Endothelial cell of umbilical vein (primary cell): ENCODE results near the gene DENND4A. TPM values are rescaled to one million over a fixed set of nuclear protein-coding genes. Genes with fewer than 3 reads are reported as not detected.

Source experiments
- microRNA-seq: library from miRNA; unstranded; fragments of <30 nt; microRNA quantifications from one replicate; pipeline ENCODE4 v1.2.0, GENCODE V29; 2021; ENCODE audit warnings: borderline number of aligned reads, borderline replicate concordance
- polyA plus RNA-seq, 4 experiments: library from polyadenylated mRNA; depleted of rRNA in 3 of 4; stranded (reverse) in 3 of 4; unstranded in 1 of 4; fragments of >200 nt; gene quantifications; 2 replicates each; pipeline versions ENCODE4 v1.2.1 to v1.2.3, GENCODE V29; 2011 to 2012; ENCODE audit warnings: missing spikeins in 1 of 4
- small RNA-seq: library from RNA; depleted of rRNA; stranded (forward); fragments of <200 nt; gene quantifications from one replicate; pipeline ENCODE3, GENCODE V24; 2012; ENCODE audit warnings: low replicate concordance, low read depth; ENCODE audit not compliant: insufficient read depth, insufficient read length
- total RNA-seq: library from RNA; stranded (reverse); gene quantifications from 2 replicates; pipeline ENCODE4 v1.2.3, GENCODE V29; 2021

DENND4A gene
- total and polyA plus RNA-seq, 2 donors (not counting 3 experiments of a cell fraction or from before 2014, with no cell fraction given): 5.7 to 22.2 TPM

Small RNAs within 50 kb of the gene (microRNA-seq; reads per million reads assigned to microRNA genes)
- not detected for gene MIR4511

Small RNAs within 50 kb of the gene (small RNA-seq; reads per million reads assigned to genes)
- not detected for gene MIR4511
- 1.1 reads per million for gene SNORD13E

Other genes with a start within 250 kb of the DENND4A start
- gene INTS14, start 181.2 kb downstream of the DENND4A start, total RNA-seq: 41.7 and 44.6 TPM in 2 replicates
- gene INTS14, start 181.2 kb downstream of the DENND4A start, polyA plus RNA-seq: 45.8 and 52.6 TPM in 2 replicates
- gene SLC24A1, start 170.4 kb downstream of the DENND4A start, total RNA-seq: 5.4 and 7.3 TPM in 2 replicates
- 3.6 and 5.4 TPM in 2 replicates for gene SLC24A1, start 170.4 kb downstream of the DENND4A start, polyA plus RNA-seq
- gene RAB11A, start 77.2 kb upstream of the DENND4A start, total RNA-seq: 250 and 257 TPM in 2 replicates
- gene RAB11A, start 77.2 kb upstream of the DENND4A start, polyA plus RNA-seq: 187 and 239 TPM in 2 replicates